ENCODE results near the gene DLG2. TPM values are rescaled to one million over a fixed set of nuclear protein-coding genes. Genes with fewer than 3 reads are reported as not detected.

Gene DLG2
- total and polyA plus RNA-seq, 4 donors: 1.3 to 23.3 (median 10.9) TPM

GRCh38 chr11:84564180-84564866 lies 1062.8 kb downstream of the DLG2 start:
- ATAC-seq (ENCODE audit: low FRiP score): no peak
- H3K27ac ChIP-seq (ENCODE audit: low read depth in 1 of 2, low read length in 2 of 2): no peak overlapping the region
- peak in 1 of 2 donors; percentile 64 for DNase-seq
- 19 to 21% methylated on average over 4 of the region's 4 CpGs for WGBS, 2 donors
- no peaks in the 10 kb centered on the region for H3K36me3 ChIP-seq (ENCODE audit: control insufficient read depth in 1 of 2, insufficient read depth in 2 of 2, low read length in 1 of 2)
- H3K9me3 ChIP-seq (ENCODE audit: control insufficient read depth, low read length): peaks cover 3% of the 10 kb centered on the region
- no peaks in the 10 kb centered on the region for H3K27me3 ChIP-seq (ENCODE audit: control insufficient read depth in 1 of 2, insufficient read depth in 2 of 2, low read length in 1 of 2)
- no peak overlapping the region for H3K4me3 ChIP-seq (ENCODE audit: low read length in 2 of 2)
- H3K4me1 ChIP-seq (ENCODE audit: control insufficient read depth in 1 of 2, insufficient read depth in 2 of 2, low read length in 2 of 2): no peaks in the 10 kb centered on the region
- intact Hi-C loops (cut with DNase I): loop anchor here in 1 of 2 donors (10.0 kb wide), 1 partner anchor 730 kb away; no protein-coding TSS in a partner anchor

- intact Hi-C loops (cut with DNase I): loop anchor here in 1 of 2 donors (10.0 kb wide), 1 partner anchor 729 kb away; no protein-coding TSS in a partner anchor
- no peak for DNase-seq
- no peak overlapping the region for H3K4me3 ChIP-seq (ENCODE audit: low read length in 2 of 2)
- ATAC-seq (ENCODE audit: low FRiP score): no peak
- no peaks in the 10 kb centered on the region for H3K4me1 ChIP-seq (ENCODE audit: control insufficient read depth in 1 of 2, insufficient read depth in 2 of 2, low read length in 2 of 2)
- no peaks in the 10 kb centered on the region for H3K27me3 ChIP-seq (ENCODE audit: control insufficient read depth in 1 of 2, insufficient read depth in 2 of 2, low read length in 1 of 2)
- H3K9me3 ChIP-seq (ENCODE audit: control insufficient read depth, low read length): no peaks in the 10 kb centered on the region
- H3K27ac ChIP-seq (ENCODE audit: low read depth in 1 of 2, low read length in 2 of 2): no peak overlapping the region
- 70 to 73% methylated on average over 2 of the region's 2 CpGs for WGBS, 2 donors
- no peaks in the 10 kb centered on the region for H3K36me3 ChIP-seq (ENCODE audit: control insufficient read depth in 1 of 2, insufficient read depth in 2 of 2, low read length in 1 of 2)
These were observed 1063.8 kb downstream of the DLG2 start for GRCh38 chr11:84563356-84563755.

GRCh38 chr11:84560206-84560605 lies 1066.9 kb downstream of the DLG2 start:
- intact Hi-C loops (cut with DNase I): loop anchor here in 1 of 2 donors (10.0 kb wide), 1 partner anchor 725 kb away; no protein-coding TSS in a partner anchor
- no peak for ATAC-seq (ENCODE audit: low FRiP score)

GRCh38 chr11:84558085-84558905 lies 1068.8 kb downstream of the DLG2 start:
- H3K27ac ChIP-seq (ENCODE audit: low read depth in 1 of 2, low read length in 2 of 2): no peak overlapping the region
- H3K27me3 ChIP-seq (ENCODE audit: control insufficient read depth in 1 of 2, insufficient read depth in 2 of 2, low read length in 1 of 2): no peaks in the 10 kb centered on the region
- ATAC-seq (ENCODE audit: low FRiP score): peak; percentile 68
- no peak for DNase-seq
- no peak overlapping the region for H3K4me3 ChIP-seq (ENCODE audit: low read length in 2 of 2)
- intact Hi-C loops (cut with DNase I): loop anchor here (10.0 kb wide), 2 partner anchors 157 to 723 kb away; no protein-coding TSS in a partner anchor
- WGBS, 2 donors: 48 to 49% methylated on average over 5 of the region's 5 CpGs
- H3K4me1 ChIP-seq (ENCODE audit: control insufficient read depth in 1 of 2, insufficient read depth in 2 of 2, low read length in 2 of 2): no peaks in the 10 kb centered on the region
- H3K36me3 ChIP-seq (ENCODE audit: control insufficient read depth in 1 of 2, insufficient read depth in 2 of 2, low read length in 1 of 2): no peaks in the 10 kb centered on the region
- H3K9me3 ChIP-seq (ENCODE audit: control insufficient read depth, low read length): no peaks in the 10 kb centered on the region

More at GRCh38 chr11:84560206-84560605, 1066.9 kb downstream of the DLG2 start:
- WGBS, 2 donors: 95 to 97% methylated on average over 1 of the region's 1 CpG
- H3K36me3 ChIP-seq (ENCODE audit: control insufficient read depth in 1 of 2, insufficient read depth in 2 of 2, low read length in 1 of 2): no peaks in the 10 kb centered on the region
- H3K27ac ChIP-seq (ENCODE audit: low read depth in 1 of 2, low read length in 2 of 2): no peak overlapping the region
- H3K27me3 ChIP-seq (ENCODE audit: control insufficient read depth in 1 of 2, insufficient read depth in 2 of 2, low read length in 1 of 2): no peaks in the 10 kb centered on the region
- H3K4me3 ChIP-seq (ENCODE audit: low read length in 2 of 2): no peak overlapping the region
- no peaks in the 10 kb centered on the region for H3K9me3 ChIP-seq (ENCODE audit: control insufficient read depth, low read length)
- no peaks in the 10 kb centered on the region for H3K4me1 ChIP-seq (ENCODE audit: control insufficient read depth in 1 of 2, insufficient read depth in 2 of 2, low read length in 2 of 2)
- no peak for DNase-seq

GRCh38 chr11:84552791-84553190 lies 1074.4 kb downstream of the DLG2 start:
- Histone ChIP-seq H3K36me3 (ENCODE audit: control insufficient read depth in 1 of 2, insufficient read depth in 2 of 2, low read length in 1 of 2) (no peaks in the 10 kb centered on the region), H3K27me3 (ENCODE audit: control insufficient read depth in 1 of 2, insufficient read depth in 2 of 2, low read length in 1 of 2) (no peaks in the 10 kb centered on the region), H3K9me3 (ENCODE audit: control insufficient read depth, low read length) (no peaks in the 10 kb centered on the region), H3K4me3 (ENCODE audit: low read length in 2 of 2) (no peak overlapping the region), H3K4me1 (ENCODE audit: control insufficient read depth in 1 of 2, insufficient read depth in 2 of 2, low read length in 2 of 2) (no peaks in the 10 kb centered on the region), H3K27ac (ENCODE audit: low read depth in 1 of 2, low read length in 2 of 2) (no peak overlapping the region)
- WGBS, 2 donors: 53 to 54% methylated on average over 2 of the region's 2 CpGs
- DNase-seq (no peak), ATAC-seq (ENCODE audit: low FRiP score) (no peak)
- intact Hi-C loops (cut with DNase I): loop anchor here (10.0 kb wide), 2 partner anchors 162 to 718 kb away; no protein-coding TSS in a partner anchor

- Histone ChIP-seq H3K4me1 (ENCODE audit: control insufficient read depth in 1 of 2, insufficient read depth in 2 of 2, low read length in 2 of 2) (no peaks in the 10 kb centered on the region), H3K36me3 (ENCODE audit: control insufficient read depth in 1 of 2, insufficient read depth in 2 of 2, low read length in 1 of 2) (no peaks in the 10 kb centered on the region), H3K4me3 (ENCODE audit: low read length in 2 of 2) (no peak overlapping the region), H3K27me3 (ENCODE audit: control insufficient read depth in 1 of 2, insufficient read depth in 2 of 2, low read length in 1 of 2) (no peaks in the 10 kb centered on the region), H3K9me3 (ENCODE audit: control insufficient read depth, low read length) (no peaks in the 10 kb centered on the region), H3K27ac (ENCODE audit: low read depth in 1 of 2, low read length in 2 of 2) (no peak overlapping the region)
- 70% methylated on average over 3 of the region's 3 CpGs for WGBS, 2 donors
- intact Hi-C loops (cut with DNase I): no loop called here
- ATAC-seq (ENCODE audit: low FRiP score): no peak
- no peak for DNase-seq
These were observed 1077.9 kb downstream of the DLG2 start for GRCh38 chr11:84549217-84549616.

- no peak overlapping the region for H3K4me3 ChIP-seq (ENCODE audit: low read length in 2 of 2)
- H3K36me3 ChIP-seq (ENCODE audit: control insufficient read depth in 1 of 2, insufficient read depth in 2 of 2, low read length in 1 of 2): no peaks in the 10 kb centered on the region
- no peaks in the 10 kb centered on the region for H3K9me3 ChIP-seq (ENCODE audit: control insufficient read depth, low read length)
- intact Hi-C loops (cut with DNase I): no loop called here
- no peaks in the 10 kb centered on the region for H3K4me1 ChIP-seq (ENCODE audit: control insufficient read depth in 1 of 2, insufficient read depth in 2 of 2, low read length in 2 of 2)
- H3K27ac ChIP-seq (ENCODE audit: low read depth in 1 of 2, low read length in 2 of 2): no peak overlapping the region
- WGBS, 2 donors: 61 to 67% methylated on average over 2 of the region's 2 CpGs
- no peak for ATAC-seq (ENCODE audit: low FRiP score)
- no peaks in the 10 kb centered on the region for H3K27me3 ChIP-seq (ENCODE audit: control insufficient read depth in 1 of 2, insufficient read depth in 2 of 2, low read length in 1 of 2)
- DNase-seq: no peak
These were observed 1082.6 kb downstream of the DLG2 start for GRCh38 chr11:84544566-84544965.

DNA sequence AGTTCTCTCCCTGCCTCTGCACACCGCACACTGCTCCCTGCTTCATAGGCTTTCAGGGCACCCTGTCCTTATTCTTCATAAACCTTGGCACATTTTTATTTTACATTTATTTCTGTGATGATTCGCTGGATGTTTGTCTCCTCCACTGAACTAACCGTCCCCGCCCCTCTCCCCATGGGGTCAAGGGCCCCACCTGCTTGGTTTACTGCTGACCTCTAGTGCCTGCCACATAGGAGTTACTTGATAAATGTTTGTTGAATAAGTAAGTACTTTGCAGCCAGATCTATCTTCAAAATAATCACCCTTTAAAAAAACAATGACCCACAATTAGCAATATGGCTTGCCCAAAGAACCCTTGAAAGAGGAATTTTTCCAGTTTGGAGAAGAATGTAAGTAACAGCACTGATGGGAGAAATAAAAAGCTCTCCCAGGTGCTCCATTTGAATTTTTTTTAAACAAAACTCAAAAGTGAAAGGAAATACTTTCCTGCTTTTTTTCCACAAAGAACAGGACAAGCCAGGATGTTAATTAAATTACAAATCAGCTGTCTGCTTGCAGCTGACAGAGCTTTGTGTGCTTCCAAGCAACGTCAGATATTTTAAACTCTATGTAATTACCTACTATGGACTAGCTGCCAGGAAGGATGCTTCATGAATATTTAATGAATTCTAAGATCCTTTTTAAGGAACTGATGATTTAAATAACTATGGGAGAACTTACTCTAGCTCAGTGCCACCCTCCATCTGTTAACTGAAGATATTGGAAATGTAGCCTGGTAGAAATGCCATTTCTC lies 1083.6 kb downstream of the DLG2 start:
- WGBS, 2 donors: 31 to 33% methylated on average over 5 of the region's 5 CpGs
- DNase-seq (no peak), ATAC-seq (ENCODE audit: low FRiP score) (no peak)
- Histone ChIP-seq H3K4me1 (ENCODE audit: control insufficient read depth in 1 of 2, insufficient read depth in 2 of 2, low read length in 2 of 2) (no peaks in the 10 kb centered on the region), H3K36me3 (ENCODE audit: control insufficient read depth in 1 of 2, insufficient read depth in 2 of 2, low read length in 1 of 2) (no peaks in the 10 kb centered on the region), H3K27me3 (ENCODE audit: control insufficient read depth in 1 of 2, insufficient read depth in 2 of 2, low read length in 1 of 2) (no peaks in the 10 kb centered on the region), H3K9me3 (ENCODE audit: control insufficient read depth, low read length) (no peaks in the 10 kb centered on the region), H3K4me3 (ENCODE audit: low read length in 2 of 2) (no peak overlapping the region), H3K27ac (ENCODE audit: low read depth in 1 of 2, low read length in 2 of 2) (no peak overlapping the region)
- intact Hi-C loops (cut with DNase I): no loop called here

All from aorta (tissue), 5 donors.